ENCODE results near the gene KPNA2. TPM values are rescaled to one million over a fixed set of nuclear protein-coding genes. Genes with fewer than 3 reads are reported as not detected.

The KPNA2 gene
- total and polyA plus RNA-seq, 7 donors: 7.4 to 63.6 (median 16.1) TPM

DNA sequence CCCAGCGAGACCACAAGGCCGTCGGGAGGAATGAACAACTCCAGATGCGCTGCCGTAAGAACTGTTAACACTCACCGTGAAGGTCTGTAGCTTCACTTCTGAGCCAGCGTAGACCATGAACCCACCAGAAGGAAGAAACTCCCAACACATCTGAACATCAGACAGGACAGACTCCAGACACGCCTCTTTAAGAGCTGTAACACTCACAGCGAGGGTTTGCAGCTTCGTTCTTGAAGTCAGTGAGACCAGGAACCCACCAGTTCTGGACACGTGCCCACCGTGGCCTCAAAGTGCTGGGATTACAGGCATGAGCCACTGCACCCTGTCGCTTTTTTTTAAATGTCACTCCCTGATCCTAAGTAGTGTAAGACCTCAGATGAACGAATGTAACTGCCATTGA, 17.3 kb downstream of the KPNA2 start:
- Histone ChIP-seq H3K4me1 (peaks cover 0 to 11% (median 6%) of the 10 kb centered on the region in 4 donors), H3K36me3 (no peaks in the 10 kb centered on the region), H3K27ac (peak overlapping the region in 2 of 4 donors; percentile 57 to 72), H3K9me3 (no peaks in the 10 kb centered on the region), H3K4me3 (no peak overlapping the region), H3K27me3 (no peaks in the 10 kb centered on the region)
- TF ChIP-seq, protein P1, sequence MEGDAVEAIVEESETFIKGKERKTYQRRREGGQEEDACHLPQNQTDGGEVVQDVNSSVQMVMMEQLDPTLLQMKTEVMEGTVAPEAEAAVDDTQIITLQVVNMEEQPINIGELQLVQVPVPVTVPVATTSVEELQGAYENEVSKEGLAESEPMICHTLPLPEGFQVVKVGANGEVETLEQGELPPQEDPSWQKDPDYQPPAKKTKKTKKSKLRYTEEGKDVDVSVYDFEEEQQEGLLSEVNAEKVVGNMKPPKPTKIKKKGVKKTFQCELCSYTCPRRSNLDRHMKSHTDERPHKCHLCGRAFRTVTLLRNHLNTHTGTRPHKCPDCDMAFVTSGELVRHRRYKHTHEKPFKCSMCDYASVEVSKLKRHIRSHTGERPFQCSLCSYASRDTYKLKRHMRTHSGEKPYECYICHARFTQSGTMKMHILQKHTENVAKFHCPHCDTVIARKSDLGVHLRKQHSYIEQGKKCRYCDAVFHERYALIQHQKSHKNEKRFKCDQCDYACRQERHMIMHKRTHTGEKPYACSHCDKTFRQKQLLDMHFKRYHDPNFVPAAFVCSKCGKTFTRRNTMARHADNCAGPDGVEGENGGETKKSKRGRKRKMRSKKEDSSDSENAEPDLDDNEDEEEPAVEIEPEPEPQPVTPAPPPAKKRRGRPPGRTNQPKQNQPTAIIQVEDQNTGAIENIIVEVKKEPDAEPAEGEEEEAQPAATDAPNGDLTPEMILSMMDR (IDR thresholded peaks at IDR 0.05): no peak
- TF ChIP-seq EP300 (IDR thresholded peaks at IDR 0.05) (no peak), POLR2AphosphoS5 (IDR thresholded peaks at IDR 0.05) (no peak), POLR2A (IDR thresholded peaks at IDR 0.05) (no peak)
- 96% methylated on average over 14 of the region's 14 CpGs for WGBS, 2 donors
- intact Hi-C loops (cut with DNase I): no loop called here
- no peak for DNase-seq

DNA sequence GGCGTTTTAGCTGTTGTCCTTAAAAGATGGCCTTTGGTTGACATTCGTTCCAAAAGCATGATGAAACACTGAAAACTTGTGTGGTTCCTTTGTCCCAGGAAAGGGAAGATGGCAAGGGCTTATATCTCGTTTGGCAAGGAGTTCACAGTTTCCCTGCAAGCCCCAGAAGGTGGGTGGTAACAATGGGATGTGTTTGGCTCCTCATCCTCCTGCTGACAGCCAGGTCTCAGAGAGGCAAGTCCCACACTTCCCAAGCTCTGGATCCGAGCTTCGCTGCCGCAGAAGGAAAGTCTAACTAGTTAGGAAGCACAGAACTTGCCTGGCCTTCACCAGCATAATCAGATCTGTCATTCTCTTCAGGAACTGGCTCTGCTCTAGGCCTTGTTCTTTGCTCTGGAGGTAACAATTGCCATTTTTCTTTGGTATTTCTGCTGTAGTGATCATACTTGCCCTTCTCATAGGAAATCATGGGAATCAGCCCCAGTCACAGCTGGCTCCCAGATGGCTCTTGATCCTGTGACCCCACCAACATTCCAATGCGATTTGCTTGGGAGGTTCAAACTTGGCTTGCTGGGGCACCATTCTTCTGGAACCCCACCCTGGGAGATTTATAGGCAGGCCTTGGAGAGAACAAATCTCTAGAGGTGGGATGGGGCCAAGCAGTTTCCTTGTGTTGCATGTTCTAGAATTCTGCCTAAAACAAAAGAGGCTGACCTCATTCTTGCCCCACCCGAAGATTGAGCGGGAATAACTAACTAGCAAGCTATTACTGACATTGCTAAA, 17.9 kb downstream of the KPNA2 start:
- 69 to 77% methylated on average over 9 of the region's 9 CpGs for WGBS, 2 donors
- Histone ChIP-seq H3K27me3 (no peaks in the 10 kb centered on the region), H3K4me3 (no peak overlapping the region), H3K4me1 (peaks cover 0 to 11% (median 6%) of the 10 kb centered on the region in 4 donors), H3K36me3 (no peaks in the 10 kb centered on the region), H3K9me3 (no peaks in the 10 kb centered on the region), H3K27ac (peak overlapping the region in 3 of 4 donors; percentile 49 to 72 (median 57))
- intact Hi-C loops (cut with DNase I): no loop called here
- no peak for TF ChIP-seq EP300 (IDR thresholded peaks at IDR 0.05)
- TF ChIP-seq POLR2AphosphoS5 (IDR thresholded peaks at IDR 0.05): no peak
- TF ChIP-seq, protein P1 (IDR thresholded peaks at IDR 0.05): no peak
- TF ChIP-seq POLR2A (IDR thresholded peaks at IDR 0.05): no peak
- DNase-seq: peak; percentile 84

DNA sequence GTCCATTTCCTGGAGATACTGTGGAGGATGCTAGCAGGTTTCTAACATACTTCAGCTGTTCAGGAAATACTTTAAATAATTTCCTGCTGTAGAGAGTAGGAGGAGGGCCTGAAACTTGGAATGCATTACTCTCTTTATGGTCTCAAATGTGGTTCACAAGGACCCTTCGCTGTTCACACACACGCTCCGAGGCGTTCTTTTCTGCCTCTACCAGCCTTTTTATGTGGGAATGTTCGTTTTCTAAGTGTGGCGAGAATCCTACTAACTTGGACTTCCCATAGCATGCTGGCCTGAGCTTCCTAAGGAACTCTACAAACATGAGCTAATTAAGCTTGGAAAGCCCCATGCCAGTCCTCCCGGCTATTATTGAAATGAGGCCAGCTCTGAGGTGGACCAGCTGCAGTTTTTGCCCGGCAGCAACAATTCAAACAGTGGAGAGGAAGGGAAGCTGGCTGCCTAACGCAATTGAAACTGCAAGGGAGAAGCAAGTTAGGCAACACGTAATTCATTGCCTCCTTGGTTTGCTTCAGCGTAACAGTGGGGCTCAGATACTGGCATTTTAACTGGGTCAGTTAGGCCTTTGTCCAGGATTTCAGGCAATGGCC, 18.9 kb downstream of the KPNA2 start:
- Histone ChIP-seq H3K4me3 (no peak overlapping the region), H3K9me3 (no peaks in the 10 kb centered on the region), H3K4me1 (peaks cover 0 to 11% (median 6%) of the 10 kb centered on the region in 4 donors), H3K27ac (peak overlapping the region; percentile 47 to 72 (median 57)), H3K27me3 (no peaks in the 10 kb centered on the region), H3K36me3 (no peaks in the 10 kb centered on the region)
- DNase-seq: no peak
- WGBS, 2 donors: 50 to 55% methylated on average over 11 of the region's 11 CpGs
- intact Hi-C loops (cut with DNase I): no loop called here
- TF ChIP-seq EP300 (IDR thresholded peaks at IDR 0.05) (no peak), POLR2A (IDR thresholded peaks at IDR 0.05) (no peak), POLR2AphosphoS5 (IDR thresholded peaks at IDR 0.05) (no peak)
- TF ChIP-seq, protein P1 (IDR thresholded peaks at IDR 0.05): no peak

DNA sequence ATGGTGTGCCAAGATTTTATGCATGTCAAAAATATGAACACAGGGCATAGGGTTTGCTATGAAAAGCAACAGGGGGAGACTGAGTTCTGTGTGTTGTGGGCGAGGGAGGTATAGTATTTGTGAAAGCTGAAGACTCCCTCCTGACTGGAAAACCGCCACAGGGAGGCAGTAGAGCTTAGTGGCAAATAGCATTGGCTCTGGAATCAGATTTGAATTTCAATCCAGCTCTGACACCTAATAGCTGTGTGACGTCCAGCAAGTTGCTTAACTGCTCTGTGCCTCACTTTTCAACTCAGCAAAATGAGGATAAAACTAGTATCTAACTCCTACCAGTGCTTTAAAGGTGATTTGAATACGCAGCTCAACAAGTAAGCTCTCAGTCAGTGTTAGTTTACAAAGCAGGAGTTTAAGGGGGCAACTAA, 22.0 kb downstream of the KPNA2 start:
- intact Hi-C loops (cut with DNase I): no loop called here
- no peak for DNase-seq
- Histone ChIP-seq H3K27me3 (no peaks in the 10 kb centered on the region), H3K4me1 (peaks cover 0 to 11% (median 6%) of the 10 kb centered on the region in 4 donors), H3K4me3 (no peak overlapping the region), H3K36me3 (no peaks in the 10 kb centered on the region), H3K27ac (no peak overlapping the region), H3K9me3 (no peaks in the 10 kb centered on the region)
- WGBS, 2 donors: 33 to 55% methylated on average over 4 of the region's 4 CpGs
- TF ChIP-seq POLR2A (IDR thresholded peaks at IDR 0.05) (no peak), EP300 (IDR thresholded peaks at IDR 0.05) (no peak), POLR2AphosphoS5 (IDR thresholded peaks at IDR 0.05) (no peak)
- TF ChIP-seq, protein P1 (IDR thresholded peaks at IDR 0.05): no peak

Measured in sigmoid colon (tissue), 7 donors.